ENCODE results near the gene SPSB1. TPM values are rescaled to one million over a fixed set of nuclear protein-coding genes. Genes with fewer than 3 reads are reported as not detected.

Gene SPSB1
- total and polyA plus RNA-seq, 8 donors, result 2.3 to 28.7 (median 14.9) TPM

DNA sequence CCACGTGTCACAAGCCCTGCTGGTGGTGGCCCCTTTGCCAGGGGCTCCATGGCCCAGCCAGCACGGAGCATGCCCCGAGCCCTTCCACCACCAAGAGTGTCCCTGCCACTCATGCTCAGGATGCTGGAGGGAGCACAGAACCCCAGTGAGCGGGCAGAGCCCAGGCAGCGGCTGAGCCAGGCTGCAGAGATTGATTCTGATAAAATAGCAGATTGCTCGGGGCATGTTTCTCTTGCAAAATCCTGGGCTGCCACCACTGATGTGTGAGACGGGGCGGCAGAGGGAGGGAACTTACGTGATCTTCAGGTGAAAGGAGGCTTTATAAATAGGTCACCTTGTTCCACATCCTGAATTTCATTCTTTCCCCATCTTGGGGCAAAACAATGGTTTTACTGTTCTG is 53.2 kb downstream of the SPSB1 start:
- intact Hi-C loops (cut with DNase I; ENCODE audit: low total_unique reads), result no loop called here
- Histone ChIP-seq H3K9me3 (no peaks in the 10 kb centered on the region), H3K4me3 (no peak overlapping the region), H3K27me3 (no peaks in the 10 kb centered on the region), H3K4me1 (peaks cover 16 to 68% (median 43%) of the 10 kb centered on the region in 4 donors), H3K36me3 (no peaks in the 10 kb centered on the region), H3K27ac (no peak overlapping the region)
- TF ChIP-seq POLR2AphosphoS5 (IDR thresholded peaks at IDR 0.05) (no peak), POLR2A (IDR thresholded peaks at IDR 0.05) (no peak)
- no peak for DNase-seq
- 64 to 75% (median 72%) methylated on average over 7 to 9 of the region's 9 CpGs for WGBS, 5 donors

DNA sequence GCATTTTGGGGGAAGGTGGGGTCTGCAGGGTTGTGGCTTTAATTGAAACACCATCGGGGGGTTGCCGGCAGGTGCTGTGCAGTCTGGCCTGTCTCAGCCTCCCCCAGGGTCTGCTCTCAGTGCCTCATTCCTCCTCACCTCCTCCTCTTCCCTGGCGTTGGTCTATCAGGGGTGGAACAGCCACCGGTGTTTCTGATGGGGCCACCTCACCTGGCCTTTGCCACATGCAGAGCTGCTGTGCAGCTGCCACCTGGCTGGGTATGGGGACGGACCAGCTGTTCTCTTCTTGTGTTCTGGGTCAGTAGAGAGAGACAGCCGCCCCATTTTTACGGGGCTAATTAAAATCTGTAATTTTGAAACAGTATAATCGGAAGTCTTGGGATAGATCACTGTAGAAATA is 53.9 kb downstream of the SPSB1 start:
- DNase-seq, result no peak
- Histone ChIP-seq H3K9me3 (no peaks in the 10 kb centered on the region), H3K4me1 (peaks cover 11 to 66% (median 44%) of the 10 kb centered on the region in 4 donors), H3K36me3 (no peaks in the 10 kb centered on the region), H3K27me3 (no peaks in the 10 kb centered on the region), H3K27ac (no peak overlapping the region), H3K4me3 (no peak overlapping the region)
- intact Hi-C loops (cut with DNase I; ENCODE audit: low total_unique reads), result no loop called here
- 76 to 84% (median 81%) methylated on average over 8 of the region's 8 CpGs for WGBS, 5 donors
- TF ChIP-seq POLR2A (IDR thresholded peaks at IDR 0.05), result no peak
- TF ChIP-seq EP300 (IDR thresholded peaks at IDR 0.05), result no peak
- TF ChIP-seq, protein P1, sequence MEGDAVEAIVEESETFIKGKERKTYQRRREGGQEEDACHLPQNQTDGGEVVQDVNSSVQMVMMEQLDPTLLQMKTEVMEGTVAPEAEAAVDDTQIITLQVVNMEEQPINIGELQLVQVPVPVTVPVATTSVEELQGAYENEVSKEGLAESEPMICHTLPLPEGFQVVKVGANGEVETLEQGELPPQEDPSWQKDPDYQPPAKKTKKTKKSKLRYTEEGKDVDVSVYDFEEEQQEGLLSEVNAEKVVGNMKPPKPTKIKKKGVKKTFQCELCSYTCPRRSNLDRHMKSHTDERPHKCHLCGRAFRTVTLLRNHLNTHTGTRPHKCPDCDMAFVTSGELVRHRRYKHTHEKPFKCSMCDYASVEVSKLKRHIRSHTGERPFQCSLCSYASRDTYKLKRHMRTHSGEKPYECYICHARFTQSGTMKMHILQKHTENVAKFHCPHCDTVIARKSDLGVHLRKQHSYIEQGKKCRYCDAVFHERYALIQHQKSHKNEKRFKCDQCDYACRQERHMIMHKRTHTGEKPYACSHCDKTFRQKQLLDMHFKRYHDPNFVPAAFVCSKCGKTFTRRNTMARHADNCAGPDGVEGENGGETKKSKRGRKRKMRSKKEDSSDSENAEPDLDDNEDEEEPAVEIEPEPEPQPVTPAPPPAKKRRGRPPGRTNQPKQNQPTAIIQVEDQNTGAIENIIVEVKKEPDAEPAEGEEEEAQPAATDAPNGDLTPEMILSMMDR (IDR thresholded peaks at IDR 0.05), result no peak

DNA sequence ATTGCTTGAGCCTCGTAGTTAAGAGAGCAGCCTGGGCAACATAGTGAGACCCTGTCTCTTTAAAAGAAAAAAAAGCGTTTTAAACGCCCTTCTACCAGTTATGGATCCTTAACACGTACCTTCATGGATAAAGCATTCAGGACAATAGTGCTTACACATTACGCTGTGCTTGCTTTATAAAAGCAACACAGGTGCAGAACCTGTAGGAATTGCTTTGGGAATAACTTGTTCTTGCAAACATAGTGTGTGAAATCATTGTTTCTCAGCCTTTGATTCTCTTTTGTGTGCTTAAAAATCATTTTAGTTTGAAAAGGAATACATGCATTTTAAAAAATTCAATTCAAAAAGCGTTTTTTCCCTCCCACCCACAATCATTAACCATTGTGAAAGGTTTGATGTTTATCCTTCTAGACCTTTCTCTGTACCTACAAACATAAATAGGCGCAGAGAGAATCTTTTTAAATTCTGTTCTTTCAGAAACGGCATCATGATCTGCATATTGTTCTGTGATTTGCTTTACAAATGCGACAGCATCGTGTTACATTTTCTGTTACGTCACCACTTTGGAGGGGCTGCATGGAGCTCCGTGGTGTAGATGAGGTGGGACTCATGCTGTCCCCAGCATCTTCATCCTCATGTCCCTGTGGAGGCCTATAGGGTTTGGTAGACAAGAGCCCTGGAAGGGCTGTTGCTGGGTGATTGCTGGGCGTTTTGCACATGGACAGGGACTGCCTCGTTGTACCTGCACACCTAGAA is 54.6 kb downstream of the SPSB1 start:
- no peak overlapping the region for H3K27ac ChIP-seq
- TF ChIP-seq EP300 (IDR thresholded peaks at IDR 0.05) (no peak), POLR2AphosphoS5 (IDR thresholded peaks at IDR 0.05) (no peak), POLR2A (IDR thresholded peaks at IDR 0.05) (no peak)
- TF ChIP-seq, protein P1 (IDR thresholded peaks at IDR 0.05), result no peak
- intact Hi-C loops (cut with DNase I; ENCODE audit: low total_unique reads), result no loop called here
- 64 to 72% (median 67%) methylated on average over 14 of the region's 14 CpGs for WGBS, 5 donors
- no peaks in the 10 kb centered on the region for H3K27me3 ChIP-seq
- H3K4me3 ChIP-seq, result no peak overlapping the region
- H3K4me1 ChIP-seq, result peaks cover 17 to 72% (median 47%) of the 10 kb centered on the region in 4 donors
- no peak for DNase-seq
- H3K9me3 ChIP-seq, result no peaks in the 10 kb centered on the region
- no peaks in the 10 kb centered on the region for H3K36me3 ChIP-seq

DNA sequence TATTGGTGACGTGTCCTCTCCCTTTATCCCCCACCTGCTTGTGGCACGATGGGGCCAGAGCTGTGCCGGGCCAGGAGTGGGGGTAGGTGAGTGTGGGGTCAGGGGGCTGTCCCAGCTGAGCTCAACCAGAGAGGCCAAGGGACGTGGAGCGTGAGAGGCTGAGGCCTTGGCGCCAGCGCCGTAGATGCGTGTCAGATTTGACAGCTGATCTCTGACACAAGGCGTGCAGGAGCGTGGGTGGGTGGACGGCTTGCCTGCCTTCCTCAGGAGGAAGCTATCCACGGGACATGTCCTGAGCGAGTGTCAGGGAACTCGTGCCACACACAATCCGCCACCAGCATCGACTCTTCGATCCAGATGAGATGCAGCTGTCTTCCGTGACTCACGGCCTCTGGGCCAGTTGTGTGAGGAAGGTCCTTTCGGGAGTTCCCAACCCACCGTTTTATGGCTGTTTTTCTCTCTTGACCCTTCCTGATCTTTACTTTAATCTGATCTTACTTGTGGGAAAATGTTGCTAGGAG is 56.7 kb downstream of the SPSB1 start:
- no peaks in the 10 kb centered on the region for H3K27me3 ChIP-seq
- DNase-seq, result no peak
- intact Hi-C loops (cut with DNase I; ENCODE audit: low total_unique reads), result no loop called here
- no peaks in the 10 kb centered on the region for H3K9me3 ChIP-seq
- H3K4me1 ChIP-seq, result peaks cover 17 to 91% (median 56%) of the 10 kb centered on the region in 4 donors
- TF ChIP-seq, protein P1 (IDR thresholded peaks at IDR 0.05), result no peak
- no peak for TF ChIP-seq POLR2A (IDR thresholded peaks at IDR 0.05)
- no peak for TF ChIP-seq POLR2AphosphoS5 (IDR thresholded peaks at IDR 0.05)
- no peaks in the 10 kb centered on the region for H3K36me3 ChIP-seq
- H3K4me3 ChIP-seq, result no peak overlapping the region
- peak overlapping the region in 2 of 5 donors; percentile 38 to 39 for H3K27ac ChIP-seq
- 78 to 85% (median 80%) methylated on average over 20 to 22 of the region's 22 CpGs for WGBS, 5 donors

All from stomach (tissue), 9 donors.